Measurements from ENCODE around the gene GKN2.

GKN2 gene

DNA sequence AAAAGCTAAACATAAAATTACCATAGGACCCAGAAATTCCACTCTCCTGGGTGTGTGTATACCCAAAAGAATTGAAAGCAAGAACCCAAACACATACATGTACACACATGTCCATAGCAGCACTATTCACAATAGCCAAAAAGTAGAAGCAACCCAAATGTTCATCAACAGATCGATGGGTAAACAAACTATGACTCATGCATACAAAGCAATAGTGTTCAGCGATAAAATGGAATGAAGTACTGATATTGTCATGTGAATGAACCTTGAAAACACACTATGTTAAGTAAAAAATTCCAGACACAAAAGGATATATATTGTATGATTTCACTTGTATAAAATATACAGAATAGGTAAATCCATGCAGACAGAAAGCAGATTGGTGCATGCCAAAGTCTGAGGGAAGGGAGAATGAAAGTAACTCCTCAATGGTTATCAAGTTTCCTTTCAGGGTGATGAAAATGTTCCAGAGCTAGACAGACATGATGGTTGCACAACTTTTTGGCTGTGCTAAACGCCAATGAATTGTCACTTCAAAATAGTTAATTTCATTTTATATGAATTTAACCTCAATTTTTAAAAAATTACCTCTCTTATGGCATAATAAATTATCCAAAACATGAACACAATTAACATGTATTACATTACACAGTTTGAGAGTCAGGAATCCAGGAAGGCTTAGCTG is 35.5 kb downstream of the GKN2 start:
- TF ChIP-seq GATA2 (IDR thresholded peaks at IDR 0.05; ENCODE audit: low read depth, low read length): no peak

DNA sequence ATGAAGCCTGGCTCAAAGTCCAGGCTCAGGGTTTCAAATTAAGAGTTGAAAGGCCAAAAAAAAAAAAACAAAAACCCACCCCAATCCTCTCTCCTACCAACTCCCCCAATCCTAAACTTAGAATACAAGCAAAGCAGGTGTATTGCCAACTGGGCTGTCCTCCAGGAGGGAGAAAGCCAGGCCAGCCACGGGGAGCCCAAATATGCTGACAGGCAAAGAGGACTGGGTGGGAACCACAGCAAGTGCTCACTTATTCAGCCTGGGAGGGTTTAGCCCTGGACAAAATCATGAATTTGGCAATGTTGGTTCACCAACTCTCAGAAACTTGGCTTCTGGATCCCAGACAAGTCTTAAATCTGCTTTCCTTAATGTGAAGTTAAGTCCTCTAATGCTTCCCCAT is 36.5 kb downstream of the GKN2 start:
- TF ChIP-seq GATA3 (IDR thresholded peaks at IDR 0.05; ENCODE audit: low read depth, low read length): no peak
- no peak for TF ChIP-seq GATA2 (IDR thresholded peaks at IDR 0.05; ENCODE audit: low read depth, low read length)

DNA sequence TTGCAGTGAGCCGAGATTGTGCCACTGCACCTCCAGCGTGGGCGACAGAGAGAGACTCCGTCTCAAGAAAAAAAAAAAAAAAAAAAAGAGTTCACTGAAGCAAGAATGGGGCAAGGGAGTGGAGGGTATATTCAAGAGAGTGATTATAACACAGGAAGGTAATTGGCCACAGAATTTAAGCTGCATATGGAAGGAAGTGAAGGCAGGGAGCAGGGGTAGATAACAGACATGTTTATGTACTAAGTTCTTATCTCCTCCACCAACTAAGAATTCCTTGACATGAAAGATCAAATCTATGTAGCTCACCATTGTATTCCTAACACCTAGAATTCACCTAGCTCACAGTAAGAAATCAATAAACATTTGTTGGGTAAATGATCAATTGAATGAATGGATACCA is 37.3 kb downstream of the GKN2 start:
- no peak for TF ChIP-seq GATA3 (IDR thresholded peaks at IDR 0.05; ENCODE audit: low read depth, low read length)
- no peak for TF ChIP-seq GATA2 (IDR thresholded peaks at IDR 0.05; ENCODE audit: low read depth, low read length)

DNA sequence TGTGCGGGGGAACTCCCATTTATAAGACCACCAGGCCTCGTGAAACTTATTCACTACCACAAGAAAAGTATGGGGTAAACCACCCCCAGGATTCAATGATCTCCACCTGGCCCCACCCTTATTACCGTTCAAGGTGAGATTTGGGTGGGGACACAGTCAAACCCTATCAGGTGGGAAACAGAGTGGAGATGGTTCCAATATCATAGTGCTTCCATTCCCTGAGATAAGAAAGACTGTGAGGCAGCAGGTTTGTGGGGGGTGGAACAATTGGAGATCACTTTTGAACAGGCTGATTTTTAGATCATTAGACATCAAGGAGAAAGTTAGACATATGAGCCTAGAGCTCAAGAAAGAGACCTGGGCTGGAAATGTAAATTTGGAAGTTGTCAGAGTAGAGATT is 39.3 kb downstream of the GKN2 start:
- TF ChIP-seq GATA2 (IDR thresholded peaks at IDR 0.05; ENCODE audit: low read depth, low read length) (no peak), GATA3 (IDR thresholded peaks at IDR 0.05; ENCODE audit: low read depth, low read length) (no peak)

DNA sequence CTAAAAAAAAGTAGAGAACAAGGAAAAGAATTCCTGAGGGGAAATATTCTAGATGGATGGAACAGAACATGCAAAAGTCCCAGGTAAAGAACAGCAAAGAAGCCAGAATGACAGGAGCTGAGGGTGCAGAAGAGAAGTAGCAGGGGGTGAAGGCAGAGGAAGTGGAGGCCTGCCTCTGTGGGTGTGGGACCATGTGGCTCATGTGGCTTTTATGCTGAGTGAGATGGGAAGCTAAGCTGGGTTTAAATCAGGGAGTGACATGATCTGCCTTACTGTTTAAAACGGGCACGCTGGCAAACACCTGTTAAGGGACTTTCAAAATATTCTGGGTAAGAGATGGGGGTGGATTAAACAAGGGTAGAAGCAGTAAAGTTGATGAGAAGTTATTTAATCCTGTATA is 40.0 kb downstream of the GKN2 start:
- TF ChIP-seq GATA3 (IDR thresholded peaks at IDR 0.05; ENCODE audit: low read depth, low read length) (no peak), GATA2 (IDR thresholded peaks at IDR 0.05; ENCODE audit: low read depth, low read length) (no peak)

DNA sequence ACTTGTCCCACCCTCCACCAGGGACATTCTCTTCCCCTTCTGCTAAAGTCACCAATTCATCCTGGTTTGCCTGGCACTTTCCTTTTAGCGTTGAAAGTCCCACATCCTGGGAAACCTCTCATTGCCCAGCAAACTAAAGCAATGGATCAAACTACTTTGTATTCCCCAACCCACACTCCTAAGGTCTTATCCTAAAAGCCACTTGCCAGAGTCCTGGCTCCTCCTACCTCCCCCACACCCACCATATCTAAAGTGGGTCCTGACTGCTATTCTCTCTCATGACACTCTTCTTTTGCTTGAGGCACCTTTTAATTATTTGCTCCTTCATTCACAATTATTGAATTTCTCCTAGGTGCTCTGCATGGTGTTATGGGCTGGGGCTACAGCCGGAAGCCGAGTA is 40.6 kb downstream of the GKN2 start:
- TF ChIP-seq GATA3 (IDR thresholded peaks at IDR 0.05; ENCODE audit: low read depth, low read length) (no peak), GATA2 (IDR thresholded peaks at IDR 0.05; ENCODE audit: low read depth, low read length) (no peak)

DNA sequence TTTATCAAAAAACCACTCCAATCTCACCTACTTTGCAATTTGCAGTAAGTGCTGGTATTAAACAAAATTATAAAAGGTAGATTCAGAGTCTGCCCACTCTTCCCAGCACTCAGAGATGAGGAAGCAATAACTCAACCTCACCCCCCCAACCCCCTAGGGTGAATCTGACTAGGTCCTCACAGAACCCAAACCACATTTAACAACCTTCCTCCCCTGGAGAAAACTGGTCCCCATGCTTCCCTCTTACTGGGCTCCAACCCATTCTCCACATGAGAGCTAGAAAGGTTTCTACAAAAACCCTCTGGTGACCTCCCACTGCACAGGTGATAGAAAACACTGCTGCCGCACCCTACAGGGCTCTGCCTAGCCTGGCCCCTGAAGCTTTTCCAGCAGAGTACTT is 41.0 kb downstream of the GKN2 start:
- TF ChIP-seq GATA2 (IDR thresholded peaks at IDR 0.05; ENCODE audit: low read depth, low read length) (no peak), GATA3 (IDR thresholded peaks at IDR 0.05; ENCODE audit: low read depth, low read length) (no peak)

DNA sequence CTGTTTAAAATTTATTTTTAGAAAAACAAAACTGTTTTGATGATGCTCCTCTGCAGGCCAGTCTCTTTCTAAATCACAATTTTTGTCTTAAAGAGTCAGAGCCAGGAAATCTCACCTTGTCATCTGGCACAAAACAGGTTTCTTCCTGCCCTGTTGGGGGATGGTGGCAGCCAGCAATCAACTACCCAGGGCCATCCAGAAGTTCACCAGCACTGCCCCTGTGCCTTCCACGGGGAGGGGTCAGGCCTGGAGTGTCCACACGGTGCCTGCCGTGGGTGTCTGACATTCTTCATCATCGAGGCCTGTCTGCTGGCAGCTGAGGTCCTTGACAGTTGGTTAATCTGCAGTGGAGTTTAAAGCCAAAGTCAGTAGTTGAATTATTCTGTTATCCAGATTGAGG is 41.4 kb downstream of the GKN2 start:
- TF ChIP-seq GATA2 (IDR thresholded peaks at IDR 0.05; ENCODE audit: low read depth, low read length) (no peak), GATA3 (IDR thresholded peaks at IDR 0.05; ENCODE audit: low read depth, low read length) (no peak)

DNA sequence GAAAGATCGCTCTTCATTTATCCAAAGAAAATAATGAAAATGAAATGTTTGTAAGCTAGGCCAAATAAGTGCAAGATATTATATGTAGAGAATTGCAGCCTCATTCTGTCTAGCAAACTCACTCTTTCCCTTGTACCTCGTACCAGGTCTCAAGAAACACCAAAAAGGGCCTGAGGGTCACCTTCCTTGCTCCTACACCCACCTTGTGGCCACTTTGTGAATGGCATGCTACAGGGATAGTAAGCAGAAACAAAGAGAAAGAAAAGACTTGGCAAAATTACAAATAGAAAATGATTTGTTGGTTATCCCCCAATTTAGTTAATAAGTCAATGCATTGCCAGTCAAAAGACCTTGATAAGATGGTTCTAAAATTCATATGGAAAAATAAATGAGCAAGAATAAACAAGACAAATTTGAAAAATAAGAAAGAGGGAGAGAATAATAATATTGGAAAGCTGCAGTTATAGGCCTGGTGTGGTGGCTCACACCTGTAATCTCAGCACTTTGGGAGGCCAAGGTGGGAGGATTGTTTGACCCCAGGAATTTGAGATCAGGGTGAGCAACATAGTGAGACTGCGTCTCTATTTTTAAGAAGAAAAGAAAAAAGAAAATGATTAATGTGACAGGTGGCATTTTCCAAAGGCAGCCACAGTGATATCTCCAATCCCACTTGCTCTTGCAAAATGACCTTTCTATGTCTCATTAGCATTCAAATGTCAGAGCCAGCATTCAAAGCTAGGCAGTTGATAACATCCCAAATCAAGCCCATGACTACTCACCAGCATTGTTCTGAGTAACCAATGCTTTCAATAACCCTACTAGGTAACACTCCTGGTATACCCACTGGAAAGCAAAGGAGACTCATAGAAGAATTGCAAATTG is 42.7 kb downstream of the GKN2 start:
- TF ChIP-seq GATA2 (IDR thresholded peaks at IDR 0.05; ENCODE audit: low read depth, low read length) (no peak), GATA3 (IDR thresholded peaks at IDR 0.05; ENCODE audit: low read depth, low read length) (no peak)

DNA sequence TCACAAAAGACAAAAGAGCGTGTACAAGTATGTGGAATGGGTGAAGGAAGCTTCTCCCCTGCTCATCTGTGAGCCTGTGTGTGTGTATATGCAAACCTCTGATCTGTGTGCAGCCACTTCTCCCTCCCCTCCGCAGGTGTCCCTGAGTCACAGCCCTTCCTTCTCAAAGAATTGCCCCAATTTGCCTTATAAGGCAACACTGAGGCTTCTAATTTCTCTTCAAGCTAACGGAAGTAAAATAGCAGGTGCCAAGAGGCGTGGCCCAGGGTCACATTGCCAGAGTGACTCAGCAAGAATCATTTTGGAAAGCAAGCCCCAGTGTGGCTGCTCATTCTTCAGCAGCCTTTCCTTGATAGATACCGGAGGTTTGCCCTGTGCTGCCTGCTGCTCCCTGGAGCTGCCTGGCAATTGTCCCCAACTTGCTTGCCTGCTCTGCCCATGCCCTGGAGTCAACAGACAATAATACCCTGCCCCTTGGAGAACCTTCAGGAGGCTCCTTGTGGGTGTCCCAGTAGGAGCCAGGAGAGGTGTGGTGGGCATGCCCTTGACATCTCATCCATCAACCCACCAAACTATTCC is 44.2 kb downstream of the GKN2 start:
- TF ChIP-seq GATA2 (IDR thresholded peaks at IDR 0.05; ENCODE audit: low read depth, low read length) (no peak), GATA3 (IDR thresholded peaks at IDR 0.05; ENCODE audit: low read depth, low read length) (no peak)

DNA sequence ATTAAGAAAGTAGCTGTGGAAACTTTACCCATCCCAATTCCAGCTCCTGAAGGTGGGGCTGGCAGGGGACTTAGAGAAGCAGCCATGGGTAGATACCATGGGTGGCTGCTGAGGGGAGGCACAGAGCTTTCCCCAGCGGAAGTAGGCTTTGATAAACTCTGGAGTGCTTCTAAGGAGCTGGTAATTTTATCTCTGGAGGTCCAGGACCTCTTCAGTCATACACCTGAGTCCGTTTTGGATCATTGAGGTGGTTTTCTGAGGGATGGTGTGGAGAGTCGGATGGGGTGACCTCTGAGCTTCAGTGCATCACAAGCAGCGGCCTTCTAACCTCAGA is 44.8 kb downstream of the GKN2 start:
- TF ChIP-seq GATA3 (IDR thresholded peaks at IDR 0.05; ENCODE audit: low read depth, low read length) (no peak), GATA2 (IDR thresholded peaks at IDR 0.05; ENCODE audit: low read depth, low read length) (no peak)

DNA sequence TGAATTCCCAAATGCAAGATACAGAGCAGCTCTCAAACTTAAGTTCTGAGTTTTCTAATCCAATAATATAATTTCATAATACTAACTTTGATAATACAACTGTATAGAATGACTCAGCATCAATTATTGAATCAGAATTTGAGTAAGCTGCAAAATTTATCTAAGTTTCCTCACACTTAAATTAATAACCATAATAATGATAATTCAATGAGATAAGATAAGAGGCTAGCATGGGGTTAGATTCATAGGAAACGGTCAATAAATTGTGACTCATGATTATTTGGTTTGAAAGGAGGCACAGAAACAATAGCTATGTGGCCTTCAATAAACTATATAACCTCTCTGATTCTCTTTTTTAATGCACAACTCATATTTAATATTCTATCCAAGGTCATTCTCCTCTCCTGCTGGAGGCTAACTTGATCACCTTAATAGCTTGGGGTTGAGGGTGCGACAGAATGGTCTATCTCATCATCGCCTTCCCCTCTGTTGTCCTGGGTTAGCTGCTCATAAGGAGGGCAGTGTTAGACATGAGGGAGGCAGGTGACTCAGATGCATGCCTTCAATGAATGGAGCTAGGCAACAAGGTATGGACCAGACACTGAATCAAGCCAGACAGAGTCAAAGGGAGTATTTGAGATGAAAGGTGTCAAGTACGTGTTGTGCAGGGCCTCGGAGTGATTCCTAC is 45.3 kb downstream of the GKN2 start:
- TF ChIP-seq GATA2 (IDR thresholded peaks at IDR 0.05; ENCODE audit: low read depth, low read length) (no peak), GATA3 (IDR thresholded peaks at IDR 0.05; ENCODE audit: low read depth, low read length) (no peak)

DNA sequence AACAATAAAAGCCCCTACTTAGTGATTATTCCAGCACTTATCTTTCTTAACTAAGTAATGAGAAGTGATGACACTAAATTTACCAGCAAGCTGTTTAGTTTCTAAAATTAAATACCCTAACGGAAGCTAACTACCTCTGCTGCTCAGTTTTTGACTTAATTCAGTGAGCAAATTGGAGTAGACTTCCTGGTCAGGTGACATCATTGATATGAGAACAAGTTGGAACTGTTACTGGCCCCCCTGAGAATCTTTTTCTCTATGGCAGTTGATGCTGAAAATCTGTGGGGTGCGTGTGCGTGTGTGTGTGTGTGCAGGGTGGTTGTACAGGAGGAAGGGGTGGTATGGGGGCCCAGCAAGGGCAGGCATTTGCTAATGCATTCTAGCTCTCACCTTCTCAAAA is 46.0 kb downstream of the GKN2 start:
- no peak for TF ChIP-seq GATA3 (IDR thresholded peaks at IDR 0.05; ENCODE audit: low read depth, low read length)
- no peak for TF ChIP-seq GATA2 (IDR thresholded peaks at IDR 0.05; ENCODE audit: low read depth, low read length)

DNA sequence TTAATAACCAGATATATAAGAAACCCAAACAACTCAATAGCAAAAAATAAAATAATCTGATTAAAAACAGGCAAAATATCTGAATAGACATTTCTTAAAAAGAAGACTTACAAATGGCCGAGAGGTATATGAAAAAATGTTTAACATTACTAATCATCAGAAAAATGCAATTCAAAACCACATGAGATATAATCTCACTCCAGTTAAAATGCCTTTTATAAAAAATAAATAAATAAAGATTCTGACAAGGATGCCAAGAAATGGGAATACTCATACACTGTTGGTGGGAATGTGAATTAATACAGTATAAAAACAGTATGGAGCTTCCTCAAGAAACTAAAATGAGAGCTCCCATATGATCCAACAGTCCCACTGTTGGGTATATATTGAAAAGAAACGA is 47.6 kb downstream of the GKN2 start:
- TF ChIP-seq GATA2 (IDR thresholded peaks at IDR 0.05; ENCODE audit: low read depth, low read length): no peak
- TF ChIP-seq GATA3 (IDR thresholded peaks at IDR 0.05; ENCODE audit: low read depth, low read length): no peak

Measured in SH-SY5Y (cell line).